Esophagus squamous epithelium (tissue), 5 donors: ENCODE results near the gene TBX5. TPM values are rescaled to one million over a fixed set of nuclear protein-coding genes. Genes with fewer than 3 reads are reported as not detected.

Source experiments
- DNase-seq: peaks from one replicate; lab custom pipeline; 2025; lab: John Stamatoyannopoulos, UW
- H3K27ac ChIP-seq, 4 donors: fragments of 200-600 bp; sonication (generic); one replicate each; pipeline ENCODE4 v1.5.1; 2016 to 2019; ENCODE audit warnings: mild to moderate bottlenecking in 1 of 4
- H3K27me3 ChIP-seq, 4 donors: fragments of 200-600 bp; sonication (generic); 1 replicate in 3 of 4; 2 replicates in 1 of 4; pipeline versions ENCODE4 v1.5.1 to v1.6.0; 2017 to 2021; ENCODE audit warnings: antibody characterized with exemption in 1 of 4
- H3K36me3 ChIP-seq, 3 donors: fragments of 200-600 bp; sonication (generic); one replicate each; pipeline ENCODE4 v1.5.1; 2016 to 2019
- H3K4me1 ChIP-seq, 3 donors: fragments of 200-600 bp; sonication (generic); one replicate each; pipeline ENCODE4 v1.5.1; 2017 to 2019
- H3K4me3 ChIP-seq, 4 donors: fragments of 200-600 bp; sonication (generic); 1 replicate in 3 of 4; 2 replicates in 1 of 4; pipeline ENCODE4 v1.5.1; 2016 to 2019; ENCODE audit warnings: mild to moderate bottlenecking in 2 of 4, moderate library complexity in 1 of 4
- H3K9me3 ChIP-seq, 3 donors: fragments of 200-600 bp; sonication (generic); one replicate each; pipeline ENCODE4 v1.5.1; 2016 to 2019
- CTCF ChIP-seq, 6 experiments: fragments of 450-650 bp in 4 of 6; fragments of 200-600 bp in 2 of 6; sonication (generic) in 2 of 6; IDR thresholded peaks; one replicate each; pipeline ENCODE4 v1.5.1; 2016 to 2019; ENCODE audit warnings: antibody characterized with exemption in 6 of 6, mild to moderate bottlenecking in 4 of 6, moderate library complexity in 4 of 6
- POLR2A ChIP-seq, 4 donors: fragments of 450-650 bp; IDR thresholded peaks; one replicate each; pipeline ENCODE4 v1.6.1; 2017; ENCODE audit warnings: antibody characterized with exemption in 4 of 4, mild to moderate bottlenecking in 4 of 4, moderate library complexity in 3 of 4
- WGBS, 2 donors: methylation state at CpG; one replicate each; pipeline ENCODE4 v1.1.5; 2018; 5-methylcytosine and 5-hydroxymethylcytosine counted together
- intact Hi-C: fragments of 100-400 bp; cut with DNase I; formaldehyde crosslinking; loops from one replicate; pipeline ENCODE4 v1.15.0; 2022
- total RNA-seq, 4 donors: library from RNA; depleted of rRNA; stranded (reverse); fragments of >200 nt; gene quantifications; one replicate each; pipeline ENCODE4 v1.1.0, GENCODE V29; 2016
- donor health status: DM: yes; HTN: yes; CAD: no.

The TBX5 gene
- total RNA-seq, 4 donors from 2014 or later = 0.38 to 2.9 (median 1.5) TPM

GRCh38 chr12:114415525-114415868, 9.6 kb upstream of the TBX5 start:
- H3K9me3 ChIP-seq = no peaks in the 10 kb centered on the region
- WGBS, 2 donors = 40 to 52% methylated on average over 7 of the region's 7 CpGs
- H3K4me3 ChIP-seq = no peak overlapping the region
- intact Hi-C loops = no loop called here
- H3K4me1 ChIP-seq = peaks cover 0 to 8% (median 0%) of the 10 kb centered on the region in 3 donors
- H3K36me3 ChIP-seq = no peaks in the 10 kb centered on the region
- H3K27ac ChIP-seq = no peak overlapping the region
- DNase-seq = no peak
- H3K27me3 ChIP-seq = peaks cover 0 to 90% (median 1%) of the 10 kb centered on the region in 4 donors
- TF ChIP-seq POLR2A (IDR thresholded peaks at IDR 0.05) (no peak), CTCF (IDR thresholded peaks at IDR 0.05) (no peak)

- H3K27ac ChIP-seq = no peak overlapping the region
- no peaks in the 10 kb centered on the region for H3K36me3 ChIP-seq
- H3K4me1 ChIP-seq = peaks cover 0 to 10% (median 0%) of the 10 kb centered on the region in 3 donors
- intact Hi-C loops = no loop called here
- no peak for DNase-seq
- 38 to 48% methylated on average over 5 to 9 of the region's 11 CpGs for WGBS, 2 donors
- peaks cover 0 to 93% (median 1%) of the 10 kb centered on the region in 4 donors for H3K27me3 ChIP-seq
- TF ChIP-seq POLR2A (IDR thresholded peaks at IDR 0.05) = no peak
- TF ChIP-seq CTCF (IDR thresholded peaks at IDR 0.05) = no peak
- no peak overlapping the region for H3K4me3 ChIP-seq
- no peaks in the 10 kb centered on the region for H3K9me3 ChIP-seq
Observed at GRCh38 chr12:114414866-114415524, 9.1 kb upstream of the TBX5 start.

GRCh38 chr12:114414031-114414865, 8.3 kb upstream of the TBX5 start:
- Histone ChIP-seq H3K36me3 (no peaks in the 10 kb centered on the region), H3K27ac (no peak overlapping the region), H3K27me3 (peaks cover 0 to 93% (median 1%) of the 10 kb centered on the region in 4 donors), H3K9me3 (no peaks in the 10 kb centered on the region), H3K4me3 (no peak overlapping the region), H3K4me1 (peaks cover 0 to 17% (median 0%) of the 10 kb centered on the region in 3 donors)
- WGBS, 2 donors = 14 to 24% methylated on average over 12 to 15 of the region's 48 CpGs
- TF ChIP-seq POLR2A (IDR thresholded peaks at IDR 0.05) (no peak), CTCF (IDR thresholded peaks at IDR 0.05) (no peak)
- intact Hi-C loops = no loop called here
- no peak for DNase-seq

GRCh38 chr12:114412825-114413749, 7.1 kb upstream of the TBX5 start:
- no peak overlapping the region for H3K4me3 ChIP-seq
- H3K9me3 ChIP-seq = no peaks in the 10 kb centered on the region
- peaks cover 7 to 99% (median 9%) of the 10 kb centered on the region in 4 donors for H3K27me3 ChIP-seq
- DNase-seq = no peak
- H3K36me3 ChIP-seq = no peaks in the 10 kb centered on the region
- H3K4me1 ChIP-seq = peaks cover 0 to 26% (median 0%) of the 10 kb centered on the region in 3 donors
- TF ChIP-seq CTCF (IDR thresholded peaks at IDR 0.05) = no peak
- TF ChIP-seq POLR2A (IDR thresholded peaks at IDR 0.05) = no peak
- intact Hi-C loops = no loop called here
- 23 to 33% methylated on average over 15 to 20 of the region's 20 CpGs for WGBS, 2 donors
- H3K27ac ChIP-seq = peak overlapping the region in 2 of 4 donors; percentile 5 to 9
